Measurements from ENCODE around the gene PDCD5. TPM values are rescaled to one million over a fixed set of nuclear protein-coding genes. Genes with fewer than 3 reads are reported as not detected.

The PDCD5 gene
- total RNA-seq, 1 experiment from 2014 or later = 118 TPM

DNA sequence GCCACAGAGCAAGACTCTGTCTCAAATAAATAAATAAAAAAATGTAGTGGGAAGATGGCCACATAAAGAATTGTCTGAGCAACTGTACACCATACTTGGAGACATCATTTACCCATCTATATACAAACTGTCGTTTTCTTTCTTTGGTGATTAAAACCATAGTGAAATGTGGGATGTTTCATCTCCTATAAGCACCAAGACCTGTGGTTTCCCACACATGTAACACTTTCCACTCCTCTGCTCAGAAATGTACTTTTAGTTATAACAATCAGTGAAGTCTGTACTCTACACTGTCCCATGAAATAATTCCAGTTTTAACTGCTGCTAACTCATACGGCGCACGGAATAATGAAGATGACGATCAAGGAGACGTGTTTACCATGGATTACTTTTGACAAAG is 18.3 kb downstream of the PDCD5 start:
- no peaks in the 10 kb centered on the region for H3K4me1 ChIP-seq (ENCODE audit: insufficient read depth, low read length)
- no peaks in the 10 kb centered on the region for H3K27me3 Mint-ChIP-seq (ENCODE audit: low read depth)
- no peak overlapping the region for H2BK15ac ChIP-seq (ENCODE audit: low read depth, low read length)
- H3K4me3 Mint-ChIP-seq = no peak overlapping the region; a peak in 1 of 5 replicates
- no peak overlapping the region for H3T11ph ChIP-seq (ENCODE audit: low read length)
- no peak overlapping the region for H4K8ac ChIP-seq (replicated peaks; ENCODE audit: insufficient read length, low read depth, low read length)
- H3K27ac Mint-ChIP-seq = no peak overlapping the region
- no peak overlapping the region for H2AK5ac ChIP-seq (ENCODE audit: insufficient read length, low read length)
- H3K27ac ChIP-seq (ENCODE audit: insufficient read length, low read depth, low read length) = no peak overlapping the region
- H3K18ac ChIP-seq (ENCODE audit: insufficient read length, low read depth, low read length) = no peak overlapping the region
- no peak overlapping the region for H2BK5ac ChIP-seq (ENCODE audit: insufficient read length, low read length)
- H2BK20ac ChIP-seq (ENCODE audit: low read depth, low read length, poor library complexity, severe bottlenecking) = no peak overlapping the region
- H3K23me2 ChIP-seq (ENCODE audit: insufficient read length, low read depth, low read length, poor library complexity, severe bottlenecking) = no peaks in the 10 kb centered on the region
- no peaks in the 10 kb centered on the region for H3K27me3 ChIP-seq (ENCODE audit: insufficient read depth, low read length)
- H3K4me2 ChIP-seq (ENCODE audit: insufficient read depth, insufficient read length, low read length) = no peak overlapping the region
- H3K14ac ChIP-seq (ENCODE audit: insufficient read depth, low read length) = no peak overlapping the region
- H2BK12ac ChIP-seq (ENCODE audit: insufficient read length, low read depth, low read length) = no peak overlapping the region
- H2BK120ac ChIP-seq (ENCODE audit: low read depth, low read length, poor library complexity, severe bottlenecking) = no peak overlapping the region
- H3K79me1 ChIP-seq (ENCODE audit: insufficient read depth, low read depth, low read length, poor library complexity, severe bottlenecking) = no peaks in the 10 kb centered on the region
- no peak overlapping the region for H4K91ac ChIP-seq (ENCODE audit: insufficient read length, low read depth, low read length)
- no peak overlapping the region for H4K5ac ChIP-seq (ENCODE audit: insufficient read length, low read depth, low read length)
- H3K9me3 ChIP-seq (ENCODE audit: control insufficient read depth, low read depth, low read length) = no peaks in the 10 kb centered on the region
- no peak overlapping the region for H3K56ac ChIP-seq (ENCODE audit: insufficient read length, low read depth, low read length)
- TF ChIP-seq, protein P1, sequence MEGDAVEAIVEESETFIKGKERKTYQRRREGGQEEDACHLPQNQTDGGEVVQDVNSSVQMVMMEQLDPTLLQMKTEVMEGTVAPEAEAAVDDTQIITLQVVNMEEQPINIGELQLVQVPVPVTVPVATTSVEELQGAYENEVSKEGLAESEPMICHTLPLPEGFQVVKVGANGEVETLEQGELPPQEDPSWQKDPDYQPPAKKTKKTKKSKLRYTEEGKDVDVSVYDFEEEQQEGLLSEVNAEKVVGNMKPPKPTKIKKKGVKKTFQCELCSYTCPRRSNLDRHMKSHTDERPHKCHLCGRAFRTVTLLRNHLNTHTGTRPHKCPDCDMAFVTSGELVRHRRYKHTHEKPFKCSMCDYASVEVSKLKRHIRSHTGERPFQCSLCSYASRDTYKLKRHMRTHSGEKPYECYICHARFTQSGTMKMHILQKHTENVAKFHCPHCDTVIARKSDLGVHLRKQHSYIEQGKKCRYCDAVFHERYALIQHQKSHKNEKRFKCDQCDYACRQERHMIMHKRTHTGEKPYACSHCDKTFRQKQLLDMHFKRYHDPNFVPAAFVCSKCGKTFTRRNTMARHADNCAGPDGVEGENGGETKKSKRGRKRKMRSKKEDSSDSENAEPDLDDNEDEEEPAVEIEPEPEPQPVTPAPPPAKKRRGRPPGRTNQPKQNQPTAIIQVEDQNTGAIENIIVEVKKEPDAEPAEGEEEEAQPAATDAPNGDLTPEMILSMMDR (conservative IDR thresholded peaks at IDR 0.05) = no peak
- no peak overlapping the region for H3K23ac ChIP-seq (ENCODE audit: insufficient read length, low read depth, low read length)
- DNase-seq = no peak
- 0 out of 5 replicates have a peak, but pooled peaks cover 0 to 1% of the 10 kb centered on the region in 2 experiments for H3K9me3 Mint-ChIP-seq
- no peak overlapping the region for H3K9ac ChIP-seq (ENCODE audit: extremely low read depth, insufficient read length, low read length)
- no CpG with 5 or more reads among the region's 6 CpGs for WGBS (ENCODE audit: extremely low coverage, insufficient read length, low lambda C conversion rate)
- no peak overlapping the region for H2AFZ ChIP-seq (ENCODE audit: low read length)
- no peaks in the 10 kb centered on the region for H3K79me2 ChIP-seq (ENCODE audit: insufficient read depth, low read length)
- peaks cover 44 to 78% (median 73%) of the 10 kb centered on the region in 3 experiments; a peak in 6 of 7 replicates for H3K36me3 Mint-ChIP-seq (ENCODE audit: insufficient read depth in 1 of 3, low read depth in 3 of 3)
- H4K20me1 ChIP-seq (ENCODE audit: control insufficient read depth, insufficient read depth, insufficient read length) = no peaks in the 10 kb centered on the region
- no peak overlapping the region for H3K4ac ChIP-seq (ENCODE audit: low read depth, low read length)
- H3K4me1 Mint-ChIP-seq = peaks cover 4% of the 10 kb centered on the region in 2 experiments
